Activated CD4-positive, alpha-beta T cell treated with anti-CD3 and anti-CD28 coated beads for 4 hours (primary cell): ENCODE data around the gene COL4A6.

ENCODE experiments used
- DNase-seq, 2 donors: peaks; one replicate each; pipeline ENCODE4 v3.0.0-alpha.2; 2020

Gene COL4A6

DNA sequence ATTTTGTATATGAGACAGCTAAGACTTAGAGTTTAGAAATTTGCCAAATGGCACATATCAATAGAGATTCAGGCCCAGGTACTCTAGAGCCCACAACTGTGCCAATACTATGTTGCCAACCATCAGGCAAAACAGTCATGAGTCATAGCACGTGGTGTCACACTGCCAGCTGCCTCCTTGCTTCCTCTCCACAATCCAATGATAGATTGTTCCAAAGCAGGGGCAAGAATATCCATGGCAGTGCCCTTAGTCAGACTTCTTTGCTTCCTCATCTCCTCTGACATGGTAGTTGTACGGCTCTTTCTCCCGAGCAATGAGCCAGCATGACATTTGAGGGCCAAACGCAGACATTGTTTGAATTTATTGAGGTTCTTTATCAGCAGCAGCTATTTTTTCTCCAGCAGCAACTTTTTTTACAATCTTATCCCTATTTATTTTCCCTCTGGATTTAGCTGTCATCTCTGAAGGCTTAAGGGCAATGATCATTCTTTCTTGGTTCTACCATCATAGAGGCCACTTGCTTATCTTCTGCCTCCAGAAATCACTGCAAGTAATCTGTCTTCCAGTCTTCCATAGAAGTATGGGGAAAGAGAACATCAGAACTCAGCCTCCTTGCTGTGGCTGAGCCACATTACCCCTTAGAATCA lies 169.7 kb downstream of the COL4A6 start:
- DNase-seq: no peak

DNA sequence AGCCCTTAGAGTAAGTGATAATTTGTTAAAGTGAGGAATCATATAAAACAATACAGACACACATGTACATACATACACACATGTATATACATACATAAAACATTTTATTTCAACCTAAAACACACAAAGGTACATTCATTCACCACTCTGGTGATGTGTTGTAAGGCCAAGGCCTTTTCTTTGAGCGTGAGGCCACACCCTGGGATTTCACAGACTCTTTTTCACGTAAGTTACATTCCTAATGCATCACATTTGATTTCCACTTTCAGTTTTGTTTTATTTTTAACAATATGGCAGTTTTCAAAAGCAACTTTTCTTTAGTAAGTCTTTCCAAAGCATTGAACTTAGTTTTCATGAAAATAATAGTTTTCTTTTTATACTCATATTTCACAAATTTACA lies 170.7 kb downstream of the COL4A6 start:
- DNase-seq: no peak

GRCh38 chrX:108264376-108264775 lies 173.8 kb downstream of the COL4A6 start:
- DNase-seq: no peak

- DNase-seq: no peak
Observed at GRCh38 chrX:108261549-108262203, 176.5 kb downstream of the COL4A6 start.

- no peak for DNase-seq
Observed at GRCh38 chrX:108257556-108257955, 180.7 kb downstream of the COL4A6 start.

DNA sequence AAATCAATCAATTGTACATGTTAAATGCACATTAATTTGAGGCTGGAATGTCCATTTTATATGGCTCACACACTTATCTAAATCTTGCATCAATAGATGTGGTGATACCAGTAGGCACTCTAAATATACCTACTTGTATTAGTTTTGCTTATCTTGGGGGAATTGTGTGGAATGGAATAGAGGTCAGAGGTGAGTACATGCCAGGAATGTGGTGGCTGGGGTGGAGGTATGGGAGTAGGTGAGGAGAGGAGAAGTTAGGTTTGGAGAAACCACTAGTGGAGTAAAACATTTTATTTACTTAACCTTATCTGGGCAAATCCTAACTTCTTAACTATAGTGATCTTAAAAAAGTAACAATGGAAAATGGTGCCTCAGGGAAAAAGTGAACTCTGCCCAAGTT lies 183.6 kb downstream of the COL4A6 start:
- no peak for DNase-seq

DNA sequence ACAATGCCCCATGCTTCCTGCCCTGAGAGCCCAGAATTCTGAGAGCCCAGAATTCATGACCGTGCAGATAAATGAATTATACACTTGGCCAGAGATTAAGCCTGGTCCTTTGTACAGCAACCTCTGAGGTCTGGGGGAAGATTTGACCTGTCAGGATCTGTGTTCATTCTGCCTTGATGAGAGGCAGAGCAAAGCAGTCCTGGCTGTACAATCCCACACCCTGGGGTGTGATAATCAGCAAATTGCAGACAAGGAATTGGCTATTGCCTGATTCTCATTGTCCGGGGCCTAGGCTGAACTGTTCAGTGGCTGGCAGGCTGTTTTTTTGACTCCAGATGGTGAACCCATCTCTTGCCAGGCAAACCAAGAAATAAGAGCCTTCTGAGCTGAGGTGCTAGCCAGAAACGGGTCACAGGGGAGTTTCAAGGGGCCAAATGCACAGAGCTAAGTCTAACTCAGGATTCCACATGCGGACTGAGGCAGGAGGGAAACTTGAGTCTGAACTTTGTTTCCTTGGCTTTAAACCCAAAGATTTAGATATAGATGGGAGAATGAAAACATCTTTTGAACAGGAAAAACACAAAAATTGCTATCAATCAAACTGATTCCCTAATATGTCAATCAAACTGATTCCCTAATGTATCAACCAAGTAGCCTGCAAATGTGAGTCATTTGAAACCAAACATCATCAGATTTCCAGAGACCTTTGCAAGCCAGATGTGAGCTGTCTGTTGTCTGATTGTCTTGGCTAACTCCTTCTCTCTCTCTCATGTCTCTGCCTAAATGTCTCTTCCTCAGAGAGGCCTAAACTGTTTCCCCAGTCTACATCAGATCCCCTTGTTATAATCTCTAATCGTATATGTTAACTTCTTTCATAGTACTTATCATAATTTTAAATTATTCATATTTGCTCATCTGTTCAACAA lies 187.3 kb downstream of the COL4A6 start:
- DNase-seq: no peak

- no peak for DNase-seq
Observed at GRCh38 chrX:108246304-108246954, 191.8 kb downstream of the COL4A6 start.

- DNase-seq: no peak
Observed at GRCh38 chrX:108245462-108245861, 192.8 kb downstream of the COL4A6 start.

DNA sequence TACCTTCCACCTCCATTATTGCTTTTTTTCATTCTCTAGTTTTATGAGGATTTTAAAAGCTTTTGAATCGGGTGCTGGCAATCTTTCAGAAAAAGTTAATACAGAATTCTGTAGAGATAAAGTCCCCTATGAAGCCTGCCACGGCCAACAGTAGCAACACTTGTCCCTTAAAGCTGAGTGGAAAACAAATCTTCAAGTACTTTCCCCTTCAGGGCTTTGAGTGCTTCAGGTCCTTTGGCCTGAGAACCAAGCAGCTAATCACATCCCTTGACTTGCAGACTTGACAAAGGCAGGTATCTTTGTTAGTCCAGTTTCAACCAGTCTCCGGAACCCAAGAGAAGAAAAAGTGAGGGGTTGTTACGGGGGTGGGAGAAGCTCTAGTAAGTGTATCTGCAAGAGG lies 202.2 kb downstream of the COL4A6 start:
- no peak for DNase-seq

DNA sequence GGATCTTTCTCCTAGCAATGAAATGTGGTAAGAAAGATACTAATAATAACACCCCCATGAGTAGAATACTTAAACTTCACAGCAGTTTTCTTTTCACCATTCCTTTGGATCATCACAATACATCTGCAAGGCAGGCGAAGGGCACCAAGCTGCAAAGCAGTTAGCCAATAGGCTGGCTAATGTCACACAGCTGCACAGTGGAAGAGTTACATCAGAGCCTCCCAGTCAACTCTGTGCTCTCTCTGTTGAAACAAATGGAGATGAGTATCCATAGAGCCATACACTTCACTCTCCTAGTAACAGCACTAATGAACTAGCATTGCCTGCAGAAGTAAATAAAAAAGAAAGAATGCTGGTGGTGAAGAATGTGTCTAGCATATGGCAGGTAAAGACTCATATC lies 207.6 kb downstream of the COL4A6 start:
- no peak for DNase-seq

GRCh38 chrX:108224727-108225621 lies 213.2 kb downstream of the COL4A6 start:
- DNase-seq: no peak

DNA sequence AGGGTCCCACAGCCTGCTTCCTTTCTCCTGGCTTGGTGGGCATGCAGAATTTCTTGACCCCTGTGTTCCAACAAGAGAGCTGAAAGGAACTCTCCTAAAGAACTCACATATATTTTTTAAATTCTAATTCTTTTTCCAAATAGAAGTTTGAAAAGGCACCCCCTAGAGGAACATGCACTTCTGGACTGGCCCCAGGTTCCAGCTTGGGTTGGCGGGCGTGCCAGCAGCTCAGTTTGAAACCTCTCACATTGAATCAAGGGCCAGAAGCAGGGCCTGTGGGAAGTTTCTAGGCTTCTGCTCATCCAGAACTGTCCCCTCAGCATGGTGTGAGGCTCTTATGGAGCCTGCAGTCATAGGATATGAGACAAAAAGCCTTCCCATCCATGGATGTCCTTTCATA lies 214.0 kb downstream of the COL4A6 start:
- no peak for DNase-seq

- DNase-seq: no peak
Observed at GRCh38 chrX:108223585-108223984, 214.6 kb downstream of the COL4A6 start.

GRCh38 chrX:108221301-108221864 lies 216.8 kb downstream of the COL4A6 start:
- no peak for DNase-seq

- DNase-seq: no peak
Observed at GRCh38 chrX:108219949-108220601, 218.1 kb downstream of the COL4A6 start.

GRCh38 chrX:108217876-108218275 lies 220.3 kb downstream of the COL4A6 start:
- DNase-seq: no peak

- no peak for DNase-seq
Observed at GRCh38 chrX:108216919-108217571, 221.2 kb downstream of the COL4A6 start.

DNA sequence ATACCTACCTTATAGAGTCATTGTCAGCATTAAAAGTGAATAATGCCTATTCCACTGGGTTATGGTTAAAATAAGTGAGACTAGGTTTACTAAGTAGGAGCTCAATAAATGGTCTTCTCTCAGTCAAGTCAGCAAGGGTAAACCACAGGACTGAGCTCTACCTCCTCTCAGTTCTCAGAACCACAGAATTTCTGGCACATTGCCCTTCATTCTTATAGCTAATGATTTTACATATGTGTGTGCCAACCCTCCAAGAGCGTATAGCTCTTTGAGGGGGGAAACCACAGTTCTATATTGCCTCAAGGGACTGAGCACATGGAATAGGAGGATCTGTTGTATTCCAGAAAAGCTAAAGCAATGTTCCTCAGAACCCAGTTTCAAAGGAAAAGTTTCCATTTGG lies 221.8 kb downstream of the COL4A6 start:
- no peak for DNase-seq

- no peak for DNase-seq
Observed at GRCh38 chrX:108211301-108211700, 226.9 kb downstream of the COL4A6 start.
